ENCODE data around the gene ARSB.
"Not testable (repeated sequence)": the region's sequence is repeated elsewhere in the genome, so short reads cannot be mapped to it uniquely, and the experiment has no call there.

ARSB gene

GRCh38 chr5:78993165-78993564 is 8.1 kb upstream of the ARSB start:
- DNase-seq = no peak

GRCh38 chr5:78992146-78992545 is 7.0 kb upstream of the ARSB start:
- DNase-seq = no peak

DNA sequence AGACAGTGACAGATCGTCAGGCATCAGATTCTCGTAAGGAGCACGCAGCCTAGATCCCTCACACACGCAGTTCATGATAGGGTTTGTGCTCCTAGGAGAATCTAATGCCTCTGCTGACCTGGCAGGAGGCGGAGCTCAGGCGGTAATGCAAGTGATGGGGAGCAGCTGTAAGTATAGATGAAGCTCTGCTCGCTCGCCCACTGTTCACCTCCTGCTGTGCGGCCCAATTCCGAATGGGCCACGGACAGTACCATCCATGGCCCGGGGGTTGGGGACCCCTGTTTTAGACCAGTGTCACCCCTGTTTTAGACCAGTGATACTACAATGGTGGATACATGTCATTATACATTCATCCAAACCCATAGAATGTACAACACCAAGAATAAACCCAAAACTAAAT is 4.0 kb upstream of the ARSB start:
- DNase-seq = no peak

DNA sequence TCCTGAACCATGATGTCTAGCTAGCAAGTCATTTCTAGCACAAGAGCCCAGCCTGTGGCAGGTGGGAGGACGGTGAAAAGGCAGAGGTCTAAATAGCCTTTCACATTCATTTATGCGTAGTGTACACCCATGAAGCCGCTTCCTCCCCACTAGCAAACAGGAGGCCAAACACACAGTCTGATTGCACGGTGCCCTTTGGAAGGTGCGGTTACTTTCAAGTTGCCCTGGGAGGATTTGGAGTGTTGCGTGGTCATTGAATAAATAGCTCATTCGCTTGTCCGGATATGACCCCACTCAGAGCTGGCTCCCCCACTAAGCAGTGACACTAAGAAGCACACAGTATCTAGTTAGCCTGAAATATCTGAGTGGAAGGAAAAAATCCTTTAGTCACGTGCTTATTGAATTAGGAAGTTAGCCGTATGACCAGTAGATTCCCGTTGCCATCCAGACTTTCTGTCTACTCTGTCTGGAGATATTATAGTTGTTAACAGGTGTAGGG is 664 bp upstream of the ARSB start:
- DNase-seq = no peak

GRCh38 chr5:78984439-78985115 is 533 bp downstream of the ARSB start:
- DNase-seq = peak; percentile 83

- no peak for DNase-seq
These were observed 1.3 kb downstream of the ARSB start for GRCh38 chr5:78983601-78984438.

DNA sequence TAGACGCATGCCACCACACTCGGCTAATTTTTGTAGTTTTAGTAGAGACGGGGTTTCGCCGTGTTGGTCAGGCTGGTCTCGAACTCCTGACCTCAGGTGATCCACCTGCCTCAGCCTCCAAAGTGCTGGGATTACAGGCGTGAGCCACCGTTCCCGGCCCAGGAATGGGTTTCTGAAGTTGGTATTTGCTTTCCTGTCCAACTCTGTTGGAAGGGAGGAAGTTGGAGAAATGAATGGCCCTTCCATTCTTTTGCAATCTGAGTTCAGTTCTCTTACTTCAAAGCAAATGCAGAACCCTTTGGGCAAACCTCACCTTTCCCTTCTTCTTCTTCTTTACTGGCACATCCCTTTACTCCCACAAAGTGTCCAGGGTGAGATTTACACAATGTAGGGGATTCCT is 1.9 kb downstream of the ARSB start:
- DNase-seq = not testable (repeated sequence)

- DNase-seq = no peak
These were observed 5.2 kb downstream of the ARSB start for GRCh38 chr5:78979909-78980308.

GRCh38 chr5:78979117-78979742 is 5.9 kb downstream of the ARSB start:
- DNase-seq = no peak

GRCh38 chr5:78975035-78975434 is 10.1 kb downstream of the ARSB start:
- no peak for DNase-seq

DNA sequence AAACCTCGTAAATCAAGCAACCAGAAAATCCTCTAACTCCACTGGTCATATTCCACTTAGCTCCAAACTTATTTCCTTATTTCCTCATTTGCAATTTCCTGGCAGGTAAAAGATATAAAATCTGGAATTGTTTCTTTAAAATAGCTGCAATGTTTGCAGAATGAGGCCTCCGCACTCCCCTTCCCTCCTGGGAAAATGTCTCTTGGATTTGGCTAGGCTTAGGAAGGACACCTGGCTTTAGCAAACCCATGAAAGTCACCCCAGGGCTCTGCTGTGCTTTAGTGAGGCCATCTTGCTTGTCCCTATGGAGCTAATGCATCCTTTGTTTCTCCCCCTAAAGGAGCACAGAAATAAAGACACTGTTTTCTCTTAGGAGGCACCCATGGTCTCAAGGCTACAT is 10.5 kb downstream of the ARSB start:
- DNase-seq = no peak

- no peak for DNase-seq
These were observed 11.1 kb downstream of the ARSB start for GRCh38 chr5:78974011-78974410.

- no peak for DNase-seq
These were observed 12.3 kb downstream of the ARSB start for GRCh38 chr5:78972654-78973428.

DNA sequence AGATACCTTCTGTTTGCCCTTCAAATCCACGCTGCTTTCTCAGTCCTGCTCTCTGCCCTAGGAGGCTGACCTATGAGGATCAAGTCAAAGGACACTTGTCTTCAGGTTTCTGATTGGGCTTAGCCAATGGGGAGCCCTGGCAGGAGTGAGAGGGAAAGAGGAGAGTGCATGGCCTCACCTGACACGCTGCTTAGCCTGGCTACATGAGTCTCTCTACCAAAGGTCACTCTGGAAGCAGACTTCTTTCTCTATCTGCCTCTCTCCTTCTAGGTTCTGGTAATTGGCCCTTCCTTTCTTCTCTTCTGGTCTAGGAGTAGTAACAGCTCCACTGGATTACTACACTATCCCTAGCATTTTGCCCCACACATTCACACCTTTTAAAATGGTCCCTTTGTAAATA is 13.1 kb downstream of the ARSB start:
- DNase-seq = no peak

DNA sequence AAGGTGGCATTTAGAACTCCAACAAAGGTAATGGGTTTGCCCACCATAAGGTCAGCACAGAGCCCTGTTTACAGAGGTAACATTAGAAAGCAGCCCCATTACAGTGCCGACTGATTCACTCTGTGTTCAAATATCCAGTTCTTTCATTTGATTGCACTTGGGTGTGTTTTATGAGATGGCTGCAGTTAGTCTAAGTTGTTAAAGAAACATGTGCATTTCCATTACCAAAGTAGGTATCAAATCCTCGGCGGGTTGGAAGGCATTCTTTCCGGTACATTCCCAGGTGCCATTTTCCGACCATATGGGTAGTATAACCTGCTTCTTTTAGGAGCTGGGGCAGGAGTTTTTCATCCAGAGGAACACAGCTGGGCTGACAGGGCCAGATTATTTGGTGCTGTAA is 16.3 kb downstream of the ARSB start:
- no peak for DNase-seq

DNA sequence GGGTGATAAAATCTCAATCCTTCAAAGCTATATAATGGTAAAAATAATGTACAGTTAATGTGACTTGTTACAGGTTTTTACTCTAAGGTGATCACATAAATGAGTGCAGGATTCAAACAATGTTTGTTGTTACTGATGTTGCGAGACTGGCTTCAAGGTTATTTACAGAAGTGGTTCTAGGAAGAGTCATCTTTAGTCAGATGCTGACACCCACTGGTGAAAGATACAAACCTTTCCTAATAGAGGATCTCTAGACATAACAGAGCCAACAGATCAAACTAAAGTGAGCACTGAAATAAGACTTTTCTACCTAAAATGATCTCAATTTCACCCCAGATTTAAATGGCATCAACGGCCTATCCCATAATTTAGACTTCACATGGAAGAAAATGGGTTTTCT is 20.2 kb downstream of the ARSB start:
- DNase-seq = peak; percentile 7

DNA sequence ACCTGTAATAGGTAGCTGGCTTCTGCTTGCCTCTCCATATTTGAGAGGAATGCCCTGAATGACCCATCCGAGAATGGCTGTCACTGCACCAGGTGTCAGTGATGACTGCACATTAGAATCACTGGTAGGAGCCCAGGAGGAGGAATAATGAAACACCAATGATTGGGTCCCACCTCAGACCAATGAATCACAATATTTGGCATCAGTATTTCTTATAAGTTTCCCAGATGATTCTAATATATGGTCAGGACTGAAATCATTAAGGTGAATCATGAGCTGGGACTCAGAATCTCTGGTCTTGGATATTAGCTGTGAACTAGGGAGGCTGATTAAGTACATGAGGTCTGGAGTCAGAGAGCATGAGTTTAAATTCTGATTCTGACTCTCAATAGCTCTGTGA is 23.4 kb downstream of the ARSB start:
- no peak for DNase-seq

DNA sequence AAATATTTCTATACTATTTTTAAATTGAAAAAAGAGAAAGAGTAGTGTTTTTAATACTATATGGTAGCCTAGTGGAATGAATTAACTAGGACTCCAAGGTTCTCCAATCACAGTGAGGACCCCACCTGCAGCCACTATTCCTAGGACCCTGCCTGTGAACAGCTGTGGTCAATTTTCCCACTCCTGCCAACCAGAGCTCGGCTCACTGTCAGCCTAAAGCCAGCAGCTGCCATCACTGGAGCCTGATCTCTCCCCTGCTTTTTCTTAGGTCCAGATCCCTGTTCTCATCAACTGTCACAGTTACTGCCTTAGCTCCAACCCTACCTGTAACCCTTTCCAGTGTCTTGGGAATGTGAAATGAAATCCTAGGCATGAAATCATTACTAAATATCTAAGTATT is 25.3 kb downstream of the ARSB start:
- no peak for DNase-seq

- no peak for DNase-seq
These were observed 26.3 kb downstream of the ARSB start for GRCh38 chr5:78958672-78959445.

GRCh38 chr5:78956901-78957300 is 28.2 kb downstream of the ARSB start:
- DNase-seq = no peak

- DNase-seq = no peak
These were observed 31.9 kb downstream of the ARSB start for GRCh38 chr5:78953092-78953800.

DNA sequence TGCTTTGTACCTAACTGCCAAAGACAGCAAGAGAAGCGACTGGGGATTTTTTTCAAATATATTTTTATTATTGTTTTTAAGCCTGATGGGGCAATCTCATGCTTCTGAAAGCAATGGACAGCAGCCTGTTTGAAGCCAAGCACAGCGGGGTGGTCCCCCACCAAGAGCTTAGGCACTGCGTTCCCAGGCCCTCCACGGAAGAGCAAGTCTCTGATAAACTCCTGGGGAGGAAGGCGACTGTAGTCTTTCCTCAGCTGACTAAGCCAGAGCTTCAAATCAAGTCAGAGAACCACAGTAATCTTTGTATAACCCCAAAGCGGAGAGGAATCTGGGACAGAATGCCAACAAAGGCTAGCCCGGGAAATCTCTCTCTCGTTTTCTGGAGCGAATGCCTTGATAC is 54.4 kb downstream of the ARSB start:
- DNase-seq = no peak
